OCI-LY7 (cell line): Measurements from ENCODE around the gene TMEM176A.

Experiments
- CTCF ChIP-seq: fragments of 200-600 bp; sonication (generic); conservative IDR thresholded peaks from 2 replicates; pipeline ENCODE4 v1.5.1; 2014; ENCODE audit warnings: mild to moderate bottlenecking, antibody characterized with exemption, low read length, moderate library complexity, mixed read lengths
- EZH2phosphoT487 ChIP-seq: fragments of 200-600 bp; sonication (generic); IDR thresholded peaks from 2 replicates; pipeline ENCODE4 v1.6.1; 2018; ENCODE audit warnings: low read depth, borderline replicate concordance, mild to moderate bottlenecking, mixed run types, antibody characterized with exemption, low read length, moderate library complexity, mixed read lengths

- no peak for TF ChIP-seq CTCF
- no peak for TF ChIP-seq EZH2phosphoT487
Observed at GRCh38 chr7:150803161-150803860, 2.7 kb downstream of the TMEM176A start.
